A549 (cell line): Measurements from ENCODE around the gene MRPL40. TPM values are rescaled to one million over a fixed set of nuclear protein-coding genes. Genes with fewer than 3 reads are reported as not detected.

Source experiments
- ATAC-seq, 2 experiments: fragments of 200-7000 bp in 1 of 2; fragments of >200 bp in 1 of 2; cut with Nextera tagmentation in 1 of 2; cut with Tn5 transposase in 1 of 2; 3 replicates each; pipeline versions ENCODE4 v1.8.0 to v1.9.1; 2018 to 2020; ENCODE audit warnings: mild to moderate bottlenecking in 1 of 2, moderate library complexity in 1 of 2
- CTCF ChIA-PET: fragments of 300-600 bp; sonication (Branson Sonifier 250); formaldehyde crosslinking; extraction: SDS; loops from one replicate; lab custom pipeline; 2021; ENCODE audit warnings: antibody characterized with exemption, inconsistent platforms; lab: Yijun Ruan, JAX
- POLR2A ChIA-PET: fragments of 350-600 bp; formaldehyde crosslinking; extraction: SDS; loops from one replicate; lab custom pipeline; 2021; ENCODE audit warnings: antibody characterized with exemption, inconsistent platforms; lab: Yijun Ruan, JAX
- DNase-seq, 2 experiments: peaks; one replicate each; pipeline versions ENCODE4 v3.0.0 to v3.0.0-alpha.2; 2011 to 2016; ENCODE audit warnings: low read depth in 1 of 2, low spot score in 1 of 2
- FAIRE-seq: peaks from 2 replicates; lab custom pipeline; 2011; peaks lifted over from hg19 to GRCh38; lab: Jason Lieb, UNC
- H3K27ac ChIP-seq, 2 experiments: fragments of >200 bp; sonication (Bioruptor Twin); formaldehyde crosslinking; 3 replicates each; pipeline ENCODE4 v1.5.1; 2016 to 2017
- H3K4me1 ChIP-seq: fragments of >200 bp; sonication (Bioruptor Twin); formaldehyde crosslinking; 3 replicates; pipeline ENCODE4 v1.6.1; 2016
- H3K4me2 ChIP-seq: fragments of >200 bp; sonication (Bioruptor Twin); formaldehyde crosslinking; 3 replicates; pipeline ENCODE4 v1.6.1; 2016
- H3K4me3 ChIP-seq: fragments of >200 bp; sonication (Bioruptor Twin); formaldehyde crosslinking; 3 replicates; pipeline ENCODE4 v1.5.1; 2016
- H3K9me3 ChIP-seq: fragments of >200 bp; sonication (Bioruptor Twin); formaldehyde crosslinking; 3 replicates; pipeline ENCODE4 v1.6.1; 2016
- BHLHE40 ChIP-seq: IDR thresholded peaks from 2 replicates; pipeline ENCODE4 v1.6.1; 2012; ENCODE audit warnings: low read depth, low read length, inconsistent platforms
- CBX2 ChIP-seq: fragments of 200-600 bp; sonication (generic); IDR thresholded peaks from 2 replicates; pipeline ENCODE4 v1.6.1; 2016; ENCODE audit warnings: low read depth, mild to moderate bottlenecking, borderline replicate concordance
- CEBPB ChIP-seq, 2 experiments: fragments of >200 bp in 1 of 2; sonication (Bioruptor Twin) in 1 of 2; formaldehyde crosslinking in 1 of 2; IDR thresholded peaks; 2 replicates each; pipeline ENCODE4 v1.6.1; 2012 to 2016
- EHMT2 ChIP-seq: fragments of 200-600 bp; sonication (generic); IDR thresholded peaks from 2 replicates; pipeline ENCODE4 v1.6.1; 2016; ENCODE audit warnings: antibody characterized with exemption, low read depth, mild to moderate bottlenecking, moderate library complexity
- ESRRA ChIP-seq: fragments of 150-350 bp; IDR thresholded peaks from 2 replicates; pipeline ENCODE4 v1.6.1; 2014; ENCODE audit warnings: mild to moderate bottlenecking, low read length, borderline replicate concordance
- FOSL2 ChIP-seq, 2 experiments: fragments of 450-650 bp in 1 of 2; fragments of >200 bp in 1 of 2; sonication (Bioruptor Twin) in 1 of 2; formaldehyde crosslinking; IDR thresholded peaks; 2 replicates each; pipeline versions ENCODE4 v1.5.0 to v1.6.1; 2016 to 2020; ENCODE audit warnings: mild to moderate bottlenecking in 1 of 2, moderate library complexity in 1 of 2
- FOXS1 ChIP-seq: fragments of 250-450 bp; sonication (Bioruptor Pico); IDR thresholded peaks from 2 replicates; pipeline ENCODE4 v1.5.0; 2020; ENCODE audit warnings: mild to moderate bottlenecking, moderate library complexity
- GATA3 ChIP-seq: IDR thresholded peaks from 2 replicates; pipeline ENCODE4 v1.6.1; 2012; ENCODE audit warnings: borderline replicate concordance
- HES2 ChIP-seq: fragments of >200 bp; sonication (Bioruptor Twin); formaldehyde crosslinking; IDR thresholded peaks from 2 replicates; pipeline ENCODE4 v1.6.1; 2016
- HOXB13 ChIP-seq: fragments of 250-450 bp; sonication (Bioruptor Pico); IDR thresholded peaks from 2 replicates; pipeline ENCODE4 v1.5.0; 2020; ENCODE audit warnings: low read depth, mild to moderate bottlenecking, moderate library complexity
- JUN ChIP-seq, 2 experiments: fragments of >200 bp; sonication (Bioruptor Twin); formaldehyde crosslinking; IDR thresholded peaks; 2 replicates in 1 of 2; 3 replicates in 1 of 2; pipeline ENCODE4 v1.6.1; 2016 to 2017
- MAFK ChIP-seq: fragments of 450-650 bp; IDR thresholded peaks from 2 replicates; pipeline ENCODE4 v1.6.1; 2014; ENCODE audit not compliant: partially characterized antibody
- MAX ChIP-seq: IDR thresholded peaks from 2 replicates; pipeline ENCODE4 v1.6.1; 2012
- MAZ ChIP-seq: fragments of 150-350 bp; IDR thresholded peaks from 2 replicates; pipeline ENCODE4 v1.6.1; 2014; ENCODE audit warnings: antibody characterized with exemption, low read depth, low read length, borderline replicate concordance
- MYC ChIP-seq: IDR thresholded peaks from 2 replicates; pipeline ENCODE4 v1.6.1; 2012; ENCODE audit warnings: mild to moderate bottlenecking, inconsistent platforms, low read length, improper control_type of control experiment, borderline replicate concordance
- NPAS2 ChIP-seq: fragments of 250-450 bp; sonication (Bioruptor Pico); IDR thresholded peaks from 2 replicates; pipeline ENCODE4 v1.8.0; 2022; ENCODE audit warnings: mild to moderate bottlenecking, moderate library complexity, borderline replicate concordance
- NR3C1 ChIP-seq: fragments of >200 bp; sonication (Bioruptor Twin); formaldehyde crosslinking; IDR thresholded peaks from 3 replicates; pipeline ENCODE4 v1.6.1; 2017
- PBX3 ChIP-seq: IDR thresholded peaks from 2 replicates; pipeline ENCODE4 v1.6.1; 2012
- RARB ChIP-seq: fragments of 250-450 bp; sonication (Bioruptor Pico); IDR thresholded peaks from 2 replicates; pipeline ENCODE4 v1.8.0; 2021; ENCODE audit warnings: mild to moderate bottlenecking, moderate library complexity
- SREBF2 ChIP-seq: fragments of 450-650 bp; IDR thresholded peaks from 2 replicates; pipeline ENCODE4 v1.6.1; 2014; ENCODE audit warnings: mild to moderate bottlenecking, moderate library complexity
- ZFP36 ChIP-seq: fragments of 450-650 bp; IDR thresholded peaks from 2 replicates; pipeline ENCODE4 v1.6.1; 2014; ENCODE audit warnings: borderline replicate concordance; ENCODE audit not compliant: partially characterized antibody
- ZNF302 ChIP-seq: fragments of 250-450 bp; sonication (Bioruptor Pico); IDR thresholded peaks from 2 replicates; pipeline ENCODE4 v1.9.0; 2021; ENCODE audit warnings: inconsistent platforms, mild to moderate bottlenecking, moderate library complexity
- WGBS: methylation state at CpG from one replicate; pipeline ENCODE4 v1.1.6; 2017; ENCODE audit errors: missing lambda C conversion rate; 5-methylcytosine and 5-hydroxymethylcytosine counted together
- polyA plus RNA-seq, 4 experiments: library from polyadenylated mRNA; depleted of rRNA in 3 of 4; stranded (reverse); fragments of >200 nt; fragmentation: RNase III in 1 of 4; extraction: RNeasy Plus Mini Kit Qiagen cat#74134 plus additional on column Dnase treatment in 1 of 4; gene quantifications; 2 replicates in 3 of 4; 3 replicates in 1 of 4; pipeline ENCODE4 v1.2.3, GENCODE V29; 2011 to 2017
- TF ChIP-seq, protein P1 (sequence below): fragments of 250-450 bp; sonication (Bioruptor Pico); IDR thresholded peaks from 2 replicates; pipeline ENCODE4 v1.5.0; 2020; ENCODE audit warnings: low read depth, mild to moderate bottlenecking, moderate library complexity
- TF ChIP-seq, protein P2 (sequence below): IDR thresholded peaks from 2 replicates; pipeline ENCODE4 v1.6.1; 2012; ENCODE audit warnings: low read depth, borderline replicate concordance
- TF ChIP-seq, protein P3 (sequence below): fragments of 150-350 bp; IDR thresholded peaks from 2 replicates; pipeline ENCODE4 v1.6.1; 2014; ENCODE audit warnings: low read depth, mild to moderate bottlenecking, low read length
- TF ChIP-seq, protein P4 (sequence below): fragments of >200 bp; sonication (Bioruptor Twin); formaldehyde crosslinking; IDR thresholded peaks from 3 replicates; pipeline ENCODE4 v1.5.1; 2016

Gene MRPL40
- polyA plus RNA-seq, 2 of the 4 experiments (the other 2 are of a cell fraction), result 32.1 to 45.7 TPM

DNA sequence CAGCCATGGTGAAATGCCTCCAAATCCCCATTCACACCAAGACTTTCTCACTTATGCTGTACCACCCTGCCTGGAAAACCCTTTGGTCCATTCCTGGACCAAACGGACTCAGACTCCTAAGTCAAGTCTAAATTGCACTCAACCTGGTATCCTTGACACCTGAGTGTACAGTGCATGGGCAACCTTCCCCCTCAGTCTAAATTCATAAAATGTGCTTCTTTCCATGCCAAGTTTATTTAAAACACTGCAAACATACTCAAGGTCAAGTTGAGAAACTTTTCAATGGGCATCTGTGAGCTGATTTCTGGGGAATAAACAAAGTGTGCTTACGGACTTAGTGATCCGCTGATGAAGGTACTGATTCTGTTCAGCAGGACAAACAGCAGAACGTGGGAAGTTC lies 27.2 kb upstream of the MRPL40 start:
- Histone ChIP-seq H3K4me3 (no peak overlapping the region), H3K9me3 (no peaks in the 10 kb centered on the region), H3K27ac (no peak overlapping the region), H3K4me1 (no peaks in the 10 kb centered on the region), H3K4me2 (no peak overlapping the region)
- ChIA-PET CTCF (interaction anchor here (0.9 kb wide), 1 partner anchor 225 kb away, joined by 3 read pairs; no protein-coding TSS in a partner anchor), POLR2A (no interaction called here)
- no peak for ATAC-seq
- FAIRE-seq, result no peak
- TF ChIP-seq ESRRA, result no peak
- no peak for TF ChIP-seq MAFK
- TF ChIP-seq MAX, result no peak
- TF ChIP-seq, protein P1, sequence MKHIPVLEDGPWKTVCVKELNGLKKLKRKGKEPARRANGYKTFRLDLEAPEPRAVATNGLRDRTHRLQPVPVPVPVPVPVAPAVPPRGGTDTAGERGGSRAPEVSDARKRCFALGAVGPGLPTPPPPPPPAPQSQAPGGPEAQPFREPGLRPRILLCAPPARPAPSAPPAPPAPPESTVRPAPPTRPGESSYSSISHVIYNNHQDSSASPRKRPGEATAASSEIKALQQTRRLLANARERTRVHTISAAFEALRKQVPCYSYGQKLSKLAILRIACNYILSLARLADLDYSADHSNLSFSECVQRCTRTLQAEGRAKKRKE (CRISPR knock-in tag), result no peak
- TF ChIP-seq NPAS2, result no peak
- no peak for TF ChIP-seq SREBF2
- TF ChIP-seq, protein P2, sequence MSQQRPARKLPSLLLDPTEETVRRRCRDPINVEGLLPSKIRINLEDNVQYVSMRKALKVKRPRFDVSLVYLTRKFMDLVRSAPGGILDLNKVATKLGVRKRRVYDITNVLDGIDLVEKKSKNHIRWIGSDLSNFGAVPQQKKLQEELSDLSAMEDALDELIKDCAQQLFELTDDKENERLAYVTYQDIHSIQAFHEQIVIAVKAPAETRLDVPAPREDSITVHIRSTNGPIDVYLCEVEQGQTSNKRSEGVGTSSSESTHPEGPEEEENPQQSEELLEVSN, result no peak
- TF ChIP-seq MYC, result no peak
- no peak for TF ChIP-seq EHMT2
- no peak for TF ChIP-seq HOXB13 (CRISPR knock-in tag)
- TF ChIP-seq, protein P3, sequence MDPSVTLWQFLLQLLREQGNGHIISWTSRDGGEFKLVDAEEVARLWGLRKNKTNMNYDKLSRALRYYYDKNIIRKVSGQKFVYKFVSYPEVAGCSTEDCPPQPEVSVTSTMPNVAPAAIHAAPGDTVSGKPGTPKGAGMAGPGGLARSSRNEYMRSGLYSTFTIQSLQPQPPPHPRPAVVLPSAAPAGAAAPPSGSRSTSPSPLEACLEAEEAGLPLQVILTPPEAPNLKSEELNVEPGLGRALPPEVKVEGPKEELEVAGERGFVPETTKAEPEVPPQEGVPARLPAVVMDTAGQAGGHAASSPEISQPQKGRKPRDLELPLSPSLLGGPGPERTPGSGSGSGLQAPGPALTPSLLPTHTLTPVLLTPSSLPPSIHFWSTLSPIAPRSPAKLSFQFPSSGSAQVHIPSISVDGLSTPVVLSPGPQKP, result no peak
- TF ChIP-seq NR3C1, result no peak
- TF ChIP-seq CEBPB (IDR thresholded peaks at IDR 0.05), result no peak
- TF ChIP-seq FOXS1, result no peak
- no peak for TF ChIP-seq MAZ
- TF ChIP-seq BHLHE40, result no peak
- no peak for TF ChIP-seq PBX3
- WGBS, result 92% methylated on average over 4 of the region's 4 CpGs
- DNase-seq, result no peak

DNA sequence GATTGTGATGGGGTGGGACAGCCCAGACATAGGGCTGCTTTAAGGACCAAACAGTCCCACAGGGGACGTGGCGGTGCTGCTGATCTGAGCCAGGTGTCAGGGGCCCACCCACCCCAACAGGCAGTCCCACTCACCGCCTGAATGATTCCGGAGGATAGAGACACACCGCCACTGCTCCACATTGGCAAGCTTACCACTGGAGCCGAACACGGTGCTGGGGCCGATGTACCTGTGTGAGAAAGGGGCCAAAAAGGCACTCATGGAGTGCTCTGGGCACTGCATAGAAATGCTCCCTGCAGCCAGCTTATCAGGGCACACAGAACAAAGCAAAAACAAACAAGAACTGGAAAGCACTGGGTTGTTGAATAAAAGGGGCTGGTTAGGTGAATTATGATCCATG lies 26.7 kb upstream of the MRPL40 start:
- H3K27ac ChIP-seq, result no peak overlapping the region
- 91% methylated on average over 4 of the region's 8 CpGs for WGBS
- POLR2A ChIA-PET, result no interaction called here
- TF ChIP-seq HES2 (no peak), GATA3 (no peak), JUN (IDR thresholded peaks at IDR 0.05) (no peak), PBX3 (no peak), ESRRA (no peak), NPAS2 (no peak), CBX2 (no peak), RARB (CRISPR knock-in tag) (no peak), ZNF302 (CRISPR knock-in tag) (no peak), FOSL2 (IDR thresholded peaks at IDR 0.05) (no peak), FOSL2 (CRISPR knock-in tag; IDR thresholded peaks at IDR 0.05) (no peak), ZFP36 (no peak)
- TF ChIP-seq, protein P4, sequence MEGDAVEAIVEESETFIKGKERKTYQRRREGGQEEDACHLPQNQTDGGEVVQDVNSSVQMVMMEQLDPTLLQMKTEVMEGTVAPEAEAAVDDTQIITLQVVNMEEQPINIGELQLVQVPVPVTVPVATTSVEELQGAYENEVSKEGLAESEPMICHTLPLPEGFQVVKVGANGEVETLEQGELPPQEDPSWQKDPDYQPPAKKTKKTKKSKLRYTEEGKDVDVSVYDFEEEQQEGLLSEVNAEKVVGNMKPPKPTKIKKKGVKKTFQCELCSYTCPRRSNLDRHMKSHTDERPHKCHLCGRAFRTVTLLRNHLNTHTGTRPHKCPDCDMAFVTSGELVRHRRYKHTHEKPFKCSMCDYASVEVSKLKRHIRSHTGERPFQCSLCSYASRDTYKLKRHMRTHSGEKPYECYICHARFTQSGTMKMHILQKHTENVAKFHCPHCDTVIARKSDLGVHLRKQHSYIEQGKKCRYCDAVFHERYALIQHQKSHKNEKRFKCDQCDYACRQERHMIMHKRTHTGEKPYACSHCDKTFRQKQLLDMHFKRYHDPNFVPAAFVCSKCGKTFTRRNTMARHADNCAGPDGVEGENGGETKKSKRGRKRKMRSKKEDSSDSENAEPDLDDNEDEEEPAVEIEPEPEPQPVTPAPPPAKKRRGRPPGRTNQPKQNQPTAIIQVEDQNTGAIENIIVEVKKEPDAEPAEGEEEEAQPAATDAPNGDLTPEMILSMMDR, result no peak
- ATAC-seq (no peak), FAIRE-seq (no peak), DNase-seq (no peak)
- H3K9me3 ChIP-seq, result no peaks in the 10 kb centered on the region
- H3K4me3 ChIP-seq, result no peak overlapping the region
- no peak overlapping the region for H3K4me2 ChIP-seq
- H3K4me1 ChIP-seq, result no peaks in the 10 kb centered on the region
- CTCF ChIA-PET, result interaction anchor here (0.9 kb wide), 1 partner anchor 224 kb away, joined by 3 read pairs; no protein-coding TSS in a partner anchor
